ENCODE measurements around the gene CPVL. TPM values are rescaled to one million over a fixed set of nuclear protein-coding genes. Genes with fewer than 3 reads are reported as not detected.

Gene CPVL
- total RNA-seq, 2 experiments from 2014 or later, result not detected

- no peak overlapping the region for H2AFZ ChIP-seq (ENCODE audit: low read length)
- no peak for DNase-seq (ENCODE audit: low spot score)
- ChIA-PET POLR2A (interaction anchor here (0.7 kb wide), 1 partner anchor 486 kb away, joined by 4 read pairs; no protein-coding TSS in a partner anchor), CTCF (ENCODE audit: unreplicated experiment) (no interaction called here)
- no peaks in the 10 kb centered on the region for H3K79me2 ChIP-seq (ENCODE audit: insufficient read depth, low read depth, low read length)
- BruUV-seq (replicated peaks), result no TSS peak
- no peaks in the 10 kb centered on the region for H3K4me1 ChIP-seq (ENCODE audit: insufficient read depth, low read length, poor library complexity, severe bottlenecking)
- no peak overlapping the region for H3K4me2 ChIP-seq (ENCODE audit: low read length)
- H3K4me3 ChIP-seq (ENCODE audit: low read depth, low read length, poor library complexity, severe bottlenecking), result no peak overlapping the region
- H3K9me2 ChIP-seq (ENCODE audit: insufficient read depth, low read length), result no peaks in the 10 kb centered on the region
- intact Hi-C loops (cut with micrococcal nuclease; ENCODE audit: unreplicated experiment), result no loop called here
- H3K9me3 ChIP-seq (ENCODE audit: low read length), result no peaks in the 10 kb centered on the region
- TF ChIP-seq EZH2phosphoT487 (IDR thresholded peaks at IDR 0.05; ENCODE audit: borderline replicate concordance, low read depth, low read length) (no peak), CTCF (conservative IDR thresholded peaks at IDR 0.05; ENCODE audit: low read length) (no peak)
- no peaks in the 10 kb centered on the region for H4K20me1 ChIP-seq (ENCODE audit: insufficient read depth, low read length)
- no peak overlapping the region for H3K27ac ChIP-seq (ENCODE audit: low read depth, low read length, poor library complexity, severe bottlenecking)
- no peaks in the 10 kb centered on the region for H3K36me3 ChIP-seq (ENCODE audit: insufficient read depth, low read length)
These were observed 153.0 kb downstream of the CPVL start for GRCh38 chr7:28993371-28993770.

- no TSS peak for BruUV-seq (replicated peaks)
- CTCF ChIA-PET (ENCODE audit: unreplicated experiment), result no interaction called here
- Histone ChIP-seq H3K4me2 (ENCODE audit: low read length) (no peak overlapping the region), H3K9me2 (ENCODE audit: insufficient read depth, low read length) (no peaks in the 10 kb centered on the region), H3K4me3 (ENCODE audit: low read depth, low read length, poor library complexity, severe bottlenecking) (no peak overlapping the region), H3K36me3 (ENCODE audit: insufficient read depth, low read length) (no peaks in the 10 kb centered on the region), H3K27ac (ENCODE audit: low read depth, low read length, poor library complexity, severe bottlenecking) (no peak overlapping the region), H2AFZ (ENCODE audit: low read length) (no peak overlapping the region), H3K79me2 (ENCODE audit: insufficient read depth, low read depth, low read length) (no peaks in the 10 kb centered on the region), H3K9me3 (ENCODE audit: low read length) (no peaks in the 10 kb centered on the region), H3K4me1 (ENCODE audit: insufficient read depth, low read length, poor library complexity, severe bottlenecking) (no peaks in the 10 kb centered on the region), H4K20me1 (ENCODE audit: insufficient read depth, low read length) (no peaks in the 10 kb centered on the region)
- intact Hi-C loops (cut with micrococcal nuclease; ENCODE audit: unreplicated experiment), result no loop called here
- POLR2A ChIA-PET, result no interaction called here
- no peak for DNase-seq (ENCODE audit: low spot score)
- TF ChIP-seq EZH2phosphoT487 (IDR thresholded peaks at IDR 0.05; ENCODE audit: borderline replicate concordance, low read depth, low read length) (no peak), CTCF (conservative IDR thresholded peaks at IDR 0.05; ENCODE audit: low read length) (no peak)
These were observed 153.5 kb downstream of the CPVL start for GRCh38 chr7:28992798-28993197.

GRCh38 chr7:28990200-28990960 lies 156.0 kb downstream of the CPVL start:
- DNase-seq (ENCODE audit: low spot score), result no peak
- H2AFZ ChIP-seq (ENCODE audit: low read length), result no peak overlapping the region
- TF ChIP-seq CTCF (conservative IDR thresholded peaks at IDR 0.05; ENCODE audit: low read length) (no peak), EZH2phosphoT487 (IDR thresholded peaks at IDR 0.05; ENCODE audit: borderline replicate concordance, low read depth, low read length) (no peak)
- no peak overlapping the region for H3K27ac ChIP-seq (ENCODE audit: low read depth, low read length, poor library complexity, severe bottlenecking)
- intact Hi-C loops (cut with micrococcal nuclease; ENCODE audit: unreplicated experiment), result no loop called here
- no peaks in the 10 kb centered on the region for H3K9me2 ChIP-seq (ENCODE audit: insufficient read depth, low read length)
- H3K4me3 ChIP-seq (ENCODE audit: low read depth, low read length, poor library complexity, severe bottlenecking), result no peak overlapping the region
- H4K20me1 ChIP-seq (ENCODE audit: insufficient read depth, low read length), result no peaks in the 10 kb centered on the region
- no peak overlapping the region for H3K4me2 ChIP-seq (ENCODE audit: low read length)
- POLR2A ChIA-PET, result interaction anchor here (0.8 kb wide), 1 partner anchor 16 kb away, joined by 3 read pairs; no protein-coding TSS in a partner anchor
- no peaks in the 10 kb centered on the region for H3K36me3 ChIP-seq (ENCODE audit: insufficient read depth, low read length)
- H3K79me2 ChIP-seq (ENCODE audit: insufficient read depth, low read depth, low read length), result no peaks in the 10 kb centered on the region
- no peaks in the 10 kb centered on the region for H3K4me1 ChIP-seq (ENCODE audit: insufficient read depth, low read length, poor library complexity, severe bottlenecking)
- CTCF ChIA-PET (ENCODE audit: unreplicated experiment), result interaction anchor here (0.6 kb wide), 1 partner anchor 104 kb away, joined by 3 read pairs; no protein-coding TSS in a partner anchor
- H3K9me3 ChIP-seq (ENCODE audit: low read length), result no peaks in the 10 kb centered on the region
- no TSS peak for BruUV-seq (replicated peaks)
